Liver (tissue), 9 donors: ENCODE results near the gene COL17A1. TPM values are rescaled to one million over a fixed set of nuclear protein-coding genes. Genes with fewer than 3 reads are reported as not detected.

Source experiments
- DNase-seq: peaks from one replicate; pipeline ENCODE4 v3.0.0-alpha.2; 2017; ENCODE audit warnings: low spot score
- H3K27ac ChIP-seq, 2 donors: one replicate each; pipeline ENCODE4 v1.7.0; 2013; ENCODE audit warnings: inconsistent platforms in 2 of 2, low read length in 2 of 2, control low read depth in 1 of 2, low read depth in 1 of 2, mild to moderate bottlenecking in 1 of 2
- H3K27me3 ChIP-seq, 4 donors: one replicate each; pipeline versions ENCODE4 v1.6.1 to v1.7.0; 2013; ENCODE audit warnings: low read length in 3 of 4, inconsistent platforms in 1 of 4, mild to moderate bottlenecking in 1 of 4, moderate library complexity in 1 of 4; ENCODE audit not compliant: control insufficient read depth in 4 of 4, insufficient read depth in 4 of 4
- H3K36me3 ChIP-seq, 4 donors: one replicate each; pipeline versions ENCODE4 v1.6.1 to v1.7.0; 2013; ENCODE audit warnings: low read length in 3 of 4, mild to moderate bottlenecking in 3 of 4, low read depth in 1 of 4, moderate library complexity in 1 of 4; ENCODE audit not compliant: control insufficient read depth in 4 of 4, insufficient read depth in 3 of 4
- H3K4me1 ChIP-seq, 4 donors: one replicate each; pipeline versions ENCODE4 v1.6.1 to v1.7.0; 2013; ENCODE audit warnings: low read length in 3 of 4, mild to moderate bottlenecking in 3 of 4, moderate library complexity in 1 of 4; ENCODE audit not compliant: control insufficient read depth in 4 of 4, insufficient read depth in 4 of 4
- H3K4me3 ChIP-seq, 3 donors: one replicate each; pipeline versions ENCODE4 v1.6.1 to v1.7.0; 2013; ENCODE audit warnings: low read length in 3 of 3, control low read depth in 1 of 3, low read depth in 1 of 3, mild to moderate bottlenecking in 1 of 3
- H3K9ac ChIP-seq, 2 donors: one replicate each; pipeline ENCODE4 v1.7.0; 2013; ENCODE audit warnings: low read length in 2 of 2, mild to moderate bottlenecking in 2 of 2, moderate library complexity in 2 of 2, control low read depth in 1 of 2, low read depth in 1 of 2
- H3K9me3 ChIP-seq, 4 donors: one replicate each; pipeline versions ENCODE4 v1.6.1 to v1.7.0; 2013; ENCODE audit warnings: low read length in 3 of 4; ENCODE audit not compliant: control insufficient read depth in 4 of 4
- CTCF ChIP-seq: fragments of 150-350 bp; IDR thresholded peaks from 2 replicates; pipeline ENCODE4 v1.5.1; 2017; ENCODE audit warnings: improper control_type of control experiment, low read depth, low read length; ENCODE audit not compliant: missing input control
- EGR1 ChIP-seq, 2 donors: IDR thresholded peaks; 2 replicates each; pipeline ENCODE4 v1.6.1; 2016 to 2018; ENCODE audit warnings: antibody characterized with exemption in 2 of 2, low read depth in 2 of 2
- FOXA2 ChIP-seq: IDR thresholded peaks from 2 replicates; pipeline ENCODE4 v1.6.1; 2016; ENCODE audit warnings: antibody characterized with exemption
- GABPA ChIP-seq, 2 donors: IDR thresholded peaks in 1 of 2; conservative IDR thresholded peaks in 1 of 2; 2 replicates each; pipeline ENCODE4 v1.6.1; 2016; ENCODE audit warnings: antibody characterized with exemption in 2 of 2, mild to moderate bottlenecking in 1 of 2, moderate library complexity in 1 of 2
- HNF4A ChIP-seq, 2 donors: conservative IDR thresholded peaks; 2 replicates each; pipeline ENCODE4 v1.6.1; 2016; ENCODE audit warnings: antibody characterized with exemption in 2 of 2, mild to moderate bottlenecking in 2 of 2
- HNF4G ChIP-seq: IDR thresholded peaks from 2 replicates; pipeline ENCODE4 v1.6.1; 2016; ENCODE audit warnings: antibody characterized with exemption
- JUND ChIP-seq, 2 donors: IDR thresholded peaks; 2 replicates each; pipeline ENCODE4 v1.6.1; 2016; ENCODE audit warnings: antibody characterized with exemption in 2 of 2
- MAX ChIP-seq: IDR thresholded peaks from 2 replicates; pipeline ENCODE4 v1.6.1; 2016; ENCODE audit warnings: antibody characterized with exemption
- NR2F2 ChIP-seq: IDR thresholded peaks from 2 replicates; pipeline ENCODE4 v1.6.1; 2016; ENCODE audit warnings: antibody characterized with exemption
- RAD21 ChIP-seq, 2 donors: IDR thresholded peaks; 2 replicates each; pipeline ENCODE4 v1.6.1; 2016; ENCODE audit warnings: antibody characterized with exemption in 2 of 2, mild to moderate bottlenecking in 2 of 2
- REST ChIP-seq: IDR thresholded peaks from 2 replicates; pipeline ENCODE4 v1.6.1; 2016; ENCODE audit warnings: antibody characterized with exemption, mild to moderate bottlenecking
- RXRA ChIP-seq, 2 donors: IDR thresholded peaks; 2 replicates each; pipeline ENCODE4 v1.6.1; 2017 to 2018; ENCODE audit warnings: antibody characterized with exemption in 2 of 2, mild to moderate bottlenecking in 1 of 2
- SP1 ChIP-seq: IDR thresholded peaks from 2 replicates; pipeline ENCODE4 v1.6.1; 2018; ENCODE audit warnings: antibody characterized with exemption, mild to moderate bottlenecking
- TAF1 ChIP-seq: conservative IDR thresholded peaks from 2 replicates; pipeline ENCODE4 v1.6.1; 2016; ENCODE audit warnings: antibody characterized with exemption, mild to moderate bottlenecking
- YY1 ChIP-seq: IDR thresholded peaks from 2 replicates; pipeline ENCODE4 v1.6.1; 2016; ENCODE audit warnings: antibody characterized with exemption, mild to moderate bottlenecking
- ZBTB33 ChIP-seq: IDR thresholded peaks from 2 replicates; pipeline ENCODE4 v1.6.1; 2016; ENCODE audit warnings: antibody characterized with exemption
- WGBS: extraction: QIAGEN DNeasy Blood & Tissue Kit; methylation state at CpG from one replicate; pipeline ENCODE4 v1.1.7; 2013; 5-methylcytosine and 5-hydroxymethylcytosine counted together
- polyA plus RNA-seq, 2 donors: library from polyadenylated mRNA; stranded (reverse) in 1 of 2; unstranded in 1 of 2; fragments of 200-250 nt in 1 of 2; fragments of >200 nt in 1 of 2; fragmentation: Nextera tagmentation in 1 of 2; extraction: Ambion mirVana in 1 of 2; gene quantifications; one replicate each; pipeline versions ENCODE4 v1.2.1 to v1.2.3, GENCODE V29; 2013 to 2015
- total RNA-seq, 2 donors: library from RNA; depleted of rRNA; stranded (reverse); fragments of >200 nt; gene quantifications; one replicate each; pipeline ENCODE4 v1.2.3, GENCODE V29; 2014
- donor health status: healthy.
- donor health status: healthy.
- donor health status: healthy.
- donor health status: healthy.
- donor health status: healthy.

The COL17A1 gene
- total and polyA plus RNA-seq, 4 donors: 0.05 to 1.7 TPM; not detected in 2

- Histone ChIP-seq H3K9me3 (no peaks in the 10 kb centered on the region), H3K4me3 (no peak overlapping the region), H3K27me3 (no peaks in the 10 kb centered on the region), H3K9ac (no peak overlapping the region), H3K27ac (no peak overlapping the region), H3K4me1 (peaks cover 0 to 18% (median 8%) of the 10 kb centered on the region in 4 donors), H3K36me3 (no peaks in the 10 kb centered on the region)
- TF ChIP-seq JUND (IDR thresholded peaks at IDR 0.05) (no peak), REST (no peak), RXRA (IDR thresholded peaks at IDR 0.05) (no peak), YY1 (no peak)
- WGBS: 1% methylated on average over 1 of the region's 1 CpG
- DNase-seq: no peak
These were observed 18.7 kb upstream of the COL17A1 start for GRCh38 chr10:104104418-104104817.

- H3K4me3 ChIP-seq: no peak overlapping the region
These were observed 18.3 kb upstream of the COL17A1 start for GRCh38 chr10:104103956-104104355.

More at GRCh38 chr10:104103956-104104355, 18.3 kb upstream of the COL17A1 start:
- no peaks in the 10 kb centered on the region for H3K9me3 ChIP-seq
- H3K36me3 ChIP-seq: no peaks in the 10 kb centered on the region
- peaks cover 0 to 22% (median 11%) of the 10 kb centered on the region in 4 donors for H3K4me1 ChIP-seq
- H3K27ac ChIP-seq: no peak overlapping the region
- TF ChIP-seq RXRA (IDR thresholded peaks at IDR 0.05): no peak
- no peak for TF ChIP-seq JUND (IDR thresholded peaks at IDR 0.05)
- no peak for TF ChIP-seq EGR1 (IDR thresholded peaks at IDR 0.05; ENCODE audit: low read depth in 2 of 2)
- TF ChIP-seq HNF4A (conservative IDR thresholded peaks at IDR 0.05): no peak
- no peak for TF ChIP-seq GABPA (IDR thresholded peaks at IDR 0.05 in 1 of 2, conservative IDR thresholded peaks at IDR 0.05 in 1 of 2)
- TF ChIP-seq FOXA2: no peak
- no peak for TF ChIP-seq CTCF
- no peak for TF ChIP-seq HNF4G
- no peak for TF ChIP-seq ZBTB33
- TF ChIP-seq SP1: no peak
- TF ChIP-seq TAF1: no peak
- TF ChIP-seq NR2F2: no peak
- TF ChIP-seq REST: no peak
- no peak for TF ChIP-seq YY1
- no peak for TF ChIP-seq RAD21 (IDR thresholded peaks at IDR 0.05)
- TF ChIP-seq MAX: no peak
- DNase-seq: no peak
- 75% methylated on average over 1 of the region's 1 CpG for WGBS
- no peaks in the 10 kb centered on the region for H3K27me3 ChIP-seq
- no peak overlapping the region for H3K9ac ChIP-seq
